Testis (tissue), 3 donors: ENCODE measurements around the gene SIGLEC8. TPM values are rescaled to one million over a fixed set of nuclear protein-coding genes. Genes with fewer than 3 reads are reported as not detected.

ENCODE experiments used
- DNase-seq: peaks from one replicate; pipeline ENCODE4 v3.0.0-alpha.2; 2019
- H3K27ac ChIP-seq, 2 donors: fragments of 200-600 bp; sonication (generic); one replicate each; pipeline ENCODE4 v1.5.1; 2019
- H3K27me3 ChIP-seq: fragments of 200-600 bp; sonication (generic); one replicate; pipeline ENCODE4 v1.5.1; 2019
- H3K36me3 ChIP-seq: fragments of 200-600 bp; sonication (generic); one replicate; pipeline ENCODE4 v1.5.1; 2017; ENCODE audit warnings: low read depth; ENCODE audit errors: missing control alignments
- H3K4me1 ChIP-seq: fragments of 200-600 bp; sonication (generic); one replicate; pipeline ENCODE4 v1.5.1; 2019
- H3K4me3 ChIP-seq, 2 donors: fragments of 200-600 bp; sonication (generic); one replicate each; pipeline ENCODE4 v1.5.1; 2017 to 2019
- H3K9me3 ChIP-seq: fragments of 200-600 bp; sonication (generic); one replicate; pipeline ENCODE4 v1.5.1; 2017
- POLR2A ChIP-seq: fragments of 450-650 bp; IDR thresholded peaks from one replicate; pipeline ENCODE4 v1.6.1; 2017; ENCODE audit warnings: antibody characterized with exemption, mild to moderate bottlenecking, moderate library complexity
- WGBS, 2 donors: methylation state at CpG; one replicate each; pipeline ENCODE4 v1.1.5; 2018; 5-methylcytosine and 5-hydroxymethylcytosine counted together
- intact Hi-C: fragments of 100-400 bp; cut with DNase I; formaldehyde crosslinking; loops from one replicate; pipeline ENCODE4 v1.15.1; 2023; ENCODE audit warnings: low total_unique reads
- polyA plus RNA-seq: library from polyadenylated mRNA; stranded (reverse); fragments of 350-450 nt; fragmentation: Illumina TruSeq; extraction: RNeasy Lipid Tissue Mini Kit (QIAGEN cat#74804); gene quantifications from one replicate; pipeline ENCODE4 v1.2.3, GENCODE V29; 2014; ENCODE audit warnings: low read depth, low replicate concordance; ENCODE audit not compliant: insufficient read depth
- total RNA-seq, 2 donors: library from RNA; depleted of rRNA; stranded (reverse); fragments of >200 nt; gene quantifications; one replicate each; pipeline ENCODE4 v1.2.3, GENCODE V29; 2016
- TF ChIP-seq, protein P1 (sequence below), 3 experiments: fragments of 450-650 bp in 2 of 3; fragments of 200-600 bp in 1 of 3; sonication (generic) in 1 of 3; IDR thresholded peaks; one replicate each; pipeline ENCODE4 v1.5.1; 2016 to 2019; ENCODE audit warnings: antibody characterized with exemption in 3 of 3, mild to moderate bottlenecking in 2 of 3, moderate library complexity in 1 of 3

SIGLEC8 gene
- total and polyA plus RNA-seq, 3 donors from 2014 or later, result 0.31 to 3.1 (median 0.61) TPM

GRCh38 chr19:51440052-51440451, 18.2 kb downstream of the SIGLEC8 start:
- no peak for DNase-seq
- 85 to 94% methylated on average over 2 of the region's 2 CpGs for WGBS, 2 donors
- Histone ChIP-seq H3K27ac (no peak overlapping the region), H3K36me3 (no peaks in the 10 kb centered on the region), H3K4me1 (peaks cover 9% of the 10 kb centered on the region), H3K27me3 (no peaks in the 10 kb centered on the region), H3K4me3 (no peak overlapping the region), H3K9me3 (no peaks in the 10 kb centered on the region)
- intact Hi-C loops, result no loop called here
- TF ChIP-seq POLR2A, result no peak
- TF ChIP-seq, protein P1, sequence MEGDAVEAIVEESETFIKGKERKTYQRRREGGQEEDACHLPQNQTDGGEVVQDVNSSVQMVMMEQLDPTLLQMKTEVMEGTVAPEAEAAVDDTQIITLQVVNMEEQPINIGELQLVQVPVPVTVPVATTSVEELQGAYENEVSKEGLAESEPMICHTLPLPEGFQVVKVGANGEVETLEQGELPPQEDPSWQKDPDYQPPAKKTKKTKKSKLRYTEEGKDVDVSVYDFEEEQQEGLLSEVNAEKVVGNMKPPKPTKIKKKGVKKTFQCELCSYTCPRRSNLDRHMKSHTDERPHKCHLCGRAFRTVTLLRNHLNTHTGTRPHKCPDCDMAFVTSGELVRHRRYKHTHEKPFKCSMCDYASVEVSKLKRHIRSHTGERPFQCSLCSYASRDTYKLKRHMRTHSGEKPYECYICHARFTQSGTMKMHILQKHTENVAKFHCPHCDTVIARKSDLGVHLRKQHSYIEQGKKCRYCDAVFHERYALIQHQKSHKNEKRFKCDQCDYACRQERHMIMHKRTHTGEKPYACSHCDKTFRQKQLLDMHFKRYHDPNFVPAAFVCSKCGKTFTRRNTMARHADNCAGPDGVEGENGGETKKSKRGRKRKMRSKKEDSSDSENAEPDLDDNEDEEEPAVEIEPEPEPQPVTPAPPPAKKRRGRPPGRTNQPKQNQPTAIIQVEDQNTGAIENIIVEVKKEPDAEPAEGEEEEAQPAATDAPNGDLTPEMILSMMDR (IDR thresholded peaks at IDR 0.05), result no peak

DNA sequence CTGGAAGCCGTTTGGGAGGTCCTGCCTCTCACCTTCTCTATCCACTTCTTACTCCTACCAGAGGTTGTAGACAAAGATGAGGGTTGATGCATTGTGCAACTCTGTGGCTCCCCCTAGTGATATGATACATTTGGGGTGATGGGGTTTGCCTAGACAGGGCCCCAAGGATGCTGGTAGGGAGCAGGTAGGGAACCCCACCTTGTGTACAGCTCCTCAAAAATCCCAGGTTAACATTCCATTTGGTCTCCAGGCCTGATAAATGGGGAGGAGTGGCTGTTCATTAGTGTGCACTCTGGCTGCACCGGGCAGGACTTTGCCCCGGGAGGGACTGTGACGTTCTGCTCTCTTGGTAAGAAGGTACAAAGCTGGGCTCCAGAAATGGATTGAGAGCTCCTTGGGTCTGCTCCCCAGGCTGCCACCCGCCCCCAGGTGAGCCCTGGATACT, 19.2 kb downstream of the SIGLEC8 start:
- intact Hi-C loops, result no loop called here
- H3K36me3 ChIP-seq, result no peaks in the 10 kb centered on the region
- 51 to 66% methylated on average over 3 to 5 of the region's 5 CpGs for WGBS, 2 donors
- H3K4me1 ChIP-seq, result peaks cover 9% of the 10 kb centered on the region
- no peaks in the 10 kb centered on the region for H3K27me3 ChIP-seq
- H3K27ac ChIP-seq, result no peak overlapping the region
- TF ChIP-seq, protein P1 (IDR thresholded peaks at IDR 0.05), result no peak
- no peak for TF ChIP-seq POLR2A
- H3K4me3 ChIP-seq, result no peak overlapping the region
- no peak for DNase-seq
- H3K9me3 ChIP-seq, result no peaks in the 10 kb centered on the region

DNA sequence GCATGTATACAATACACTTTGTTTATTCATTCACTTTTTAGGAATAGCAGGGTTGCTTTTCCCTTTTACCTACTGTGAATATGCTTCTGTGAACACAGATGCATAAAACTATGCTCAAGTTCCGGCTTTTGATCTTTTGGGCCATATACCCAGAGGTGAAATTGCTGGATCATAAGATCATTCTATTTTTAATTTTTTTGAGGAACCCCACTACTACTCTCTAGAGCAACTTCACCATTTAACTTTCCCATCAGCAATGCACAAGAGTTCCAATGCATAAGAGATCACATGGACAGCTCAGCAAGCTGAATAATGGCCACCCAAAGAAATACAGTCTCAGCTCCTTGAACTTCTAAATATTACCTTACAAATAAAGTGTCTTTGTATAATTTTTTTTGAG, 23.8 kb downstream of the SIGLEC8 start:
- H3K4me3 ChIP-seq, result no peak overlapping the region
- no peak overlapping the region for H3K27ac ChIP-seq
- intact Hi-C loops, result no loop called here
- H3K27me3 ChIP-seq, result no peaks in the 10 kb centered on the region
- TF ChIP-seq, protein P1 (IDR thresholded peaks at IDR 0.05), result no peak
- TF ChIP-seq POLR2A, result no peak
- WGBS, 2 donors, result 77 to 95% methylated on average over 1 of the region's 1 CpG
- H3K9me3 ChIP-seq, result no peaks in the 10 kb centered on the region
- DNase-seq, result no peak
- H3K36me3 ChIP-seq, result no peaks in the 10 kb centered on the region
- H3K4me1 ChIP-seq, result no peaks in the 10 kb centered on the region

DNA sequence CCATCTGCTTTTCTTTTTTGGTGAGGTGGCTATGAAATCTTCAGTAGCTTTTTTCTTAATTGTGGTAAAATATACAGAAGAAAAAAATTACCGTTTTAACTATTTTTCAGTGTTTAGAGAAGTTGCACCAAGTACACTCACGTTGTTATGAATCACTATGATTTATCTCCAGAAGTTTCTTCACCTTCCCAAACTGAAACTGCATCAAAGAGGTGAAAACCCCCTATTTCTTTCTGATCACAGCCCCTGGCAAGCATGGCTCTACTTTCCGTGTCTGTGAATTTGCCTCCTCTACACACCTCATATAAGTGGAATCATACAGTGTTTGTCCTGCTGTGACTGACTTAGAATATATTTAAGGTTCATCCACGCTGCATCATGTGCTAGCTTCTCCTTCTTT, 25.2 kb downstream of the SIGLEC8 start:
- Histone ChIP-seq H3K36me3 (no peaks in the 10 kb centered on the region), H3K4me3 (no peak overlapping the region), H3K27me3 (no peaks in the 10 kb centered on the region), H3K4me1 (no peaks in the 10 kb centered on the region), H3K9me3 (no peaks in the 10 kb centered on the region), H3K27ac (no peak overlapping the region)
- intact Hi-C loops, result no loop called here
- DNase-seq, result no peak
- TF ChIP-seq POLR2A, result no peak
- TF ChIP-seq, protein P1 (IDR thresholded peaks at IDR 0.05), result no peak
- WGBS, 2 donors, result 59 to 80% methylated on average over 4 of the region's 4 CpGs

- Histone ChIP-seq H3K4me1 (no peaks in the 10 kb centered on the region), H3K36me3 (no peaks in the 10 kb centered on the region), H3K27me3 (no peaks in the 10 kb centered on the region), H3K4me3 (no peak overlapping the region), H3K27ac (no peak overlapping the region), H3K9me3 (no peaks in the 10 kb centered on the region)
- DNase-seq, result no peak
- 54 to 67% methylated on average over 3 of the region's 3 CpGs for WGBS, 2 donors
- intact Hi-C loops, result no loop called here
- TF ChIP-seq POLR2A, result no peak
- TF ChIP-seq, protein P1 (IDR thresholded peaks at IDR 0.05), result no peak
Observed at GRCh38 chr19:51431124-51431523, 27.1 kb downstream of the SIGLEC8 start.
